Left ventricle myocardium inferior (tissue), 1 donor: Measurements from ENCODE around the gene SLC22A23. TPM values are rescaled to one million over a fixed set of nuclear protein-coding genes. Genes with fewer than 3 reads are reported as not detected.

ENCODE experiments used
- DNase-seq: peaks from one replicate; pipeline ENCODE4 v3.0.0-alpha.2; 2020
- H3K27ac ChIP-seq: fragments of 200-600 bp; replicated peaks from 2 replicates; pipeline ENCODE4 v1.8.0; 2021
- H3K27me3 ChIP-seq: fragments of 200-600 bp; 2 replicates; pipeline ENCODE4 v1.8.0; 2021; ENCODE audit warnings: low read depth
- H3K36me3 ChIP-seq: fragments of 200-600 bp; 2 replicates; pipeline ENCODE4 v1.8.0; 2021
- H3K4me1 ChIP-seq: fragments of 200-600 bp; 2 replicates; pipeline ENCODE4 v1.8.0; 2021
- H3K4me3 ChIP-seq: fragments of 200-600 bp; 2 replicates; pipeline ENCODE4 v1.8.0; 2021; ENCODE audit warnings: mild to moderate bottlenecking, moderate library complexity
- H3K9me3 ChIP-seq: fragments of 200-600 bp; replicated peaks from 2 replicates; pipeline ENCODE4 v1.8.0; 2021
- CTCF ChIP-seq: fragments of 200-600 bp; IDR thresholded peaks from 2 replicates; pipeline ENCODE4 v1.8.0; 2021; ENCODE audit warnings: antibody characterized with exemption, mild to moderate bottlenecking, borderline replicate concordance
- intact Hi-C: fragments of 100-400 bp; cut with micrococcal nuclease; formaldehyde crosslinking; loops from one replicate; pipeline ENCODE4 v1.11.0; 2022
- total RNA-seq: library from RNA; stranded (reverse); fragmentation: NEBNext Ultra II Directional; extraction: Animal tissue kit (Norgen Biotek cat#: 25700); gene quantifications from one replicate; pipeline ENCODE4 v1.2.1, GENCODE V29; 2021
- donor health status: DM: no; HTN: yes; CAD: no; lungs with severe emphysema.

SLC22A23 gene
- total RNA-seq, 1 donor from 2014 or later = 7.0 TPM

GRCh38 chr6:3367630-3368029 lies 89.2 kb downstream of the SLC22A23 start:
- no peak overlapping the region for H3K4me3 ChIP-seq
- intact Hi-C loops = no loop called here
- no peak for DNase-seq

GRCh38 chr6:3366596-3367413 lies 90.0 kb downstream of the SLC22A23 start:
- TF ChIP-seq CTCF = no peak
- Histone ChIP-seq H3K36me3 (no peaks in the 10 kb centered on the region), H3K27ac (no peak overlapping the region), H3K4me1 (peaks cover 4% of the 10 kb centered on the region), H3K9me3 (no peaks in the 10 kb centered on the region), H3K27me3 (no peaks in the 10 kb centered on the region), H3K4me3 (no peak overlapping the region)
- intact Hi-C loops = no loop called here
- no peak for DNase-seq

More at GRCh38 chr6:3367630-3368029, 89.2 kb downstream of the SLC22A23 start:
- Histone ChIP-seq H3K27ac (no peak overlapping the region), H3K4me1 (peaks cover 4% of the 10 kb centered on the region), H3K27me3 (no peaks in the 10 kb centered on the region), H3K36me3 (no peaks in the 10 kb centered on the region), H3K9me3 (no peaks in the 10 kb centered on the region)
- no peak for TF ChIP-seq CTCF

GRCh38 chr6:3364391-3364790 lies 92.5 kb downstream of the SLC22A23 start:
- intact Hi-C loops = no loop called here
- DNase-seq = no peak
- TF ChIP-seq CTCF = no peak
- Histone ChIP-seq H3K36me3 (no peaks in the 10 kb centered on the region), H3K4me1 (peaks cover 4% of the 10 kb centered on the region), H3K4me3 (no peak overlapping the region), H3K9me3 (no peaks in the 10 kb centered on the region), H3K27ac (no peak overlapping the region), H3K27me3 (no peaks in the 10 kb centered on the region)

- DNase-seq = no peak
- no peaks in the 10 kb centered on the region for H3K9me3 ChIP-seq
- H3K36me3 ChIP-seq = no peaks in the 10 kb centered on the region
- peaks cover 4% of the 10 kb centered on the region for H3K4me1 ChIP-seq
- H3K4me3 ChIP-seq = no peak overlapping the region
- no peak for TF ChIP-seq CTCF
- H3K27ac ChIP-seq = no peak overlapping the region
- H3K27me3 ChIP-seq = no peaks in the 10 kb centered on the region
- intact Hi-C loops = no loop called here
These were observed 93.4 kb downstream of the SLC22A23 start for GRCh38 chr6:3363296-3364025.

- no peaks in the 10 kb centered on the region for H3K36me3 ChIP-seq
- no peaks in the 10 kb centered on the region for H3K9me3 ChIP-seq
- DNase-seq = no peak
- intact Hi-C loops = no loop called here
- H3K27ac ChIP-seq = no peak overlapping the region
- H3K4me3 ChIP-seq = no peak overlapping the region
- no peak for TF ChIP-seq CTCF
- H3K27me3 ChIP-seq = no peaks in the 10 kb centered on the region
- H3K4me1 ChIP-seq = peaks cover 18% of the 10 kb centered on the region
These were observed 95.4 kb downstream of the SLC22A23 start for GRCh38 chr6:3361312-3362037.
